GM04504 (cell line): ENCODE measurements around the gene WARS2.
A peak's percentile ranks its signal among the peaks of the same experiment; 100 is the strongest.
"Not testable (repeated sequence)": the region's sequence is repeated elsewhere in the genome, so short reads cannot be mapped to it uniquely, and the experiment has no call there.

ENCODE experiments used
- DNase-seq: peaks from one replicate; pipeline ENCODE4 v3.0.0-alpha.2; 2012; ENCODE audit warnings: low read depth

The WARS2 gene

DNA sequence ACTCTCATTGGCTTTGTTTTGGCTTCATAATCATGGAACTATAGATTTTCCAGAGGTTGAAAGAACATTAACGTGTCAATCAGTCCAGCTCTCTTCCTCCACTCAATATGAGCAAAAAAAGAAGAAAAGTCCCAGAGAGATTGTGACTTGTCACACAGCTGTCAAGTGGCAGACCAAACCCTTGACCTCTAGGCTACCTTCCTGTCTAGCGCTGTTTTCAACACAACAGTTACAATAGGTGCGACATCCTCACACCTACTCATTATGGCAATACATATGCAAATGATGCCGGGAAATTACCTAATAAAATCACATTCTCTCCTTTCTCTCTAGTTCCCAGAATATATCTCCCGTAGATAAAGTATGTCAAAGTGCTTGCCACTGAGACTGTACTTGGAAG lies 1.1 kb downstream of the WARS2 start:
- no peak for DNase-seq

DNA sequence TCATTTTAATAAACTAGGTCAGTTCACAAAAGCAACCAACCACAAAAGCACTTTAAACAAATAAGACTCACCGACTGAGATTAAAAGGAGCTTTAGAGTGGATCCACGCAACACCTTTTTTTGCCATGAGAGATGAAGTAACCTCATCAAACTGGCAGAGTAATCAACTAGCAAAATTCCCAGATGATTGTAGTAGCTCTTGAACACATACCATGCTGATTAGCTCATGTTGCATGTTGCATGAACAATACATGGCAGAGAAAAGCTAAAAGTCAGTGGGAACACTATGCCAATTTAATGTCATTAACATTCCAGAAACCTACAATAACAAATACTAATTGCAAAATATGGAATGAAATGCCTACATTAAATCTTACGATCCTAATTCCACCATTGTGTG lies 4.1 kb downstream of the WARS2 start:
- no peak for DNase-seq

DNA sequence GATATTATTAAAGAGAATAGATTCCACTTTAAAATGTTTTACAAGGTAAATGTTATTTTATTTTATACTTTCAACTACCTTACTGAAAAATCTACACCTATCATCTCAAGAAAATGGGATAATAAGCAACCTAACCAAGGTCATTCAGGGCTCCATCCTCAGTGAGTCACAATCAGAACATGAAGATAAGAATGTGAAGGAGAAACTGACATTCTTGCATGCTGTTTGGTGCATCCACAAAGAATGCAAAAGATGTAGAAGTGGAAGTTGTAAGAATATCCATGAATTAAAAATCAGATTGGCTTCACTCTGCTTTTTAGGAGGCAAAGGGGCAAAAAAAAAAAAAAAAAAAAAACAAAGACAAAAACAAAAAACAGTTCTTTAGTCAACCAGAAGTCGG lies 6.5 kb downstream of the WARS2 start:
- no peak for DNase-seq

- no peak for DNase-seq
Measured at GRCh38 chr1:119132179-119132578, 8.3 kb downstream of the WARS2 start.

GRCh38 chr1:119125874-119126273 lies 14.6 kb downstream of the WARS2 start:
- no peak for DNase-seq

GRCh38 chr1:119124764-119125163 lies 15.7 kb downstream of the WARS2 start:
- no peak for DNase-seq

- not testable (repeated sequence) for DNase-seq
Measured at GRCh38 chr1:119121872-119122271, 18.6 kb downstream of the WARS2 start.

DNA sequence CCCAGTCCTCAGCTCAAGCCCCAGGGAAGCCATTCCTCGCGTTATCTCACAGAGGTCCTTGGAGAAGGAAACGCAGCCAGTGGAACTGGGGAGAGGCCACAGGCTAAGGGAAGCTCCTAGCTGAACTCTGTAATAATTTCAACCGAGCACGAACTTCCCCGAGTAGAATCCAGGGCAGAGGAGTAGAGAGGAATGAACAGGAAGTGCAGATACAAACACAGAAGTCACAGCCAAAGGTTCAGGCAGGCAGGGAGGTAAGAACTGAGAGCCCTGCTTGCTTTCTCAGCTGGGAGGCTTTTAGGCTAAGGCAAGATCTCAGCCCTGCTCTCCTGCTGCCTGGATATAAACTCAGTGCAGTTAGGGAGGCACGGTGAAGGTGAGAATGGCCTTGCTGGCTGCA lies 23.7 kb downstream of the WARS2 start:
- DNase-seq, result no peak

DNA sequence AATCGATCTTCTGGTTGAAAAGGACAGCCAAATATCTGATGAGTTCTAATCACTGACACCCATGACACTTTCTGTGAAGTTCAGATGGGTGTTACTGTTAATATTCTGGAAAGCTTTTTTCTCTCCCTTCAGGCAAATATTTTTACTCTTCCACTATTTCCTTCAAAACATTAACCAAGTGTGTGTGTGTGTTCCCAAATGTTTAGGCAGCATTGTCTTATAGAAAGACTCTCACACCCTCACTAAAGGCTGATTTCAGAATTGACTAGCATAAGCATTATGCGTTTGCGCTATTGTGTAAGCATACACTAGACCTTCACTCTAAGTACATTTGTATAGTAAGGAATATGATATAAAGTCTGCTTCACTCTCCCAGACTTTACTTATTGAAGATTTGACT lies 24.7 kb downstream of the WARS2 start:
- no peak for DNase-seq

GRCh38 chr1:119115311-119115710 lies 25.1 kb downstream of the WARS2 start:
- DNase-seq, result no peak

DNA sequence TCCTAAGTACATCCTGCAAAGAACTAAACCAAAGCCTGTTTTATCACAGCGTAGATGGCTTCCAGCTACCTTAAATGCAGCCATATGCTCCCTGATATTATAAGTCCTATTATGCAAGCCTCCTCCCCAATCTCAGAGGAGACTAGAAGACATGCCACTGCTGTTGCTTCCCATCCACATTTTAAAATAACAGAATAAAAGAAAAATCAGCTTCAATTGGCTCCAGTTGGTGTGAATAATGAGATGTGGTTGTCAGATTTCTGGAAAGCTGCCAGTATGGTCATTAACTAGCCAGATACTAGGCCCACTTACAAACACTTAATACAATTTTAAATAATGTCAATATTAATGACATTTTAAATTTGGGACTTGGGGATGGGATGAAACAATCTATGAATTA lies 25.7 kb downstream of the WARS2 start:
- no peak for DNase-seq

DNA sequence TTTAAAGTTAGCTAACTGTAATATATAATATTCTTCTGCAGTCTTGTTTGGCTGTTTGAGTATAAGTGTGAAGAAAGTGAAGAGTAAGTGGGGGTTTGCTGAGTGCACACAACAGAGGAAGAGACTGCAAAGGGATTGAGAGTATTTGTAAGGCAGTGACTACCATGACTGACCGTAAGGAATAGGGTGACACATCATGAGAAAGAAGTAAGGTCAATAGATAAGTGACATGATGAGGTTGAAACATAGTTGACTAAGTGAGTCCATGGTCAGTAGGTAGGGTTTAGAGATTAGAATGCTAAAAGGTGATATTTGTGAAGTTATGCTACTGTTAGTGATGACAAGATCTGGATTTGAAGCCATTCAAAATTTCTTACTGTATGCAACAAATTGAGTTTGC lies 27.7 kb downstream of the WARS2 start:
- DNase-seq, result no peak

DNA sequence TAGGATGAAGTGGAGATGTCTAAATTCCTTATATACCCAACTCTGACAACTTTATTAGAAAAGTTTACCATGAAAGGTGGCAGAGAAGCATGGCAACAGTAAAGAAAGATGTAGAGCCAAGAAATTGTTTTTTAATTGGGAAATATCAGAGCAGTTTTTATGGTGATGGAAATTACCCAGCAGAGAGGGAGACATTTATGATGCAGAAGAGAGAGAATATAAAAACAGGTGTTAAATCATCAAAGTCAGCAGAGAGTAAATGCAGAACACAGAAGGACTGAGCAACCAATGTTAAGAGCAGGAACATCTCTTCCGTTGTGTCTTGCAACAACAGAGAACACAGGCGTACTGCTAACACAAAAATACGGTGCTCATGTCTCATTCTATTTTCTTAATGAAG lies 28.2 kb downstream of the WARS2 start:
- DNase-seq, result no peak

DNA sequence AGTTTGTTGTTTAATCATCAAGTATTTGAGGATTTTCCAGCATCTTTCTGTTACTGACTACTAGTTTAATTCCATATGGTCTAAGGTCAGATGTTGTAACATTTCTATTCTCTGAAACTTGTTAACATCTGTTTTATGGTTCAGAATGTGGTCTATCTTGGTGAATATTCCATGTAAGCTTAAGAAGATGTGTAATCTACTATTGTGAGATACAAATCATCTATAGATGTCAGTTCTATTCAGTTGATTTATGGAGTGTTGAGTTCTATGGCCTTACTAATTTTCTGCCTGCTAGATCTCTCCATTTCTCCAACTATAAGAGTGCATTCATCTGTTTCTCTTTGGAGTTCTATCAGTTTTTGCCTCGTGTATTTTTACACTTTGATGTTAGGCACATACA lies 31.5 kb downstream of the WARS2 start:
- DNase-seq, result peak; percentile 35

DNA sequence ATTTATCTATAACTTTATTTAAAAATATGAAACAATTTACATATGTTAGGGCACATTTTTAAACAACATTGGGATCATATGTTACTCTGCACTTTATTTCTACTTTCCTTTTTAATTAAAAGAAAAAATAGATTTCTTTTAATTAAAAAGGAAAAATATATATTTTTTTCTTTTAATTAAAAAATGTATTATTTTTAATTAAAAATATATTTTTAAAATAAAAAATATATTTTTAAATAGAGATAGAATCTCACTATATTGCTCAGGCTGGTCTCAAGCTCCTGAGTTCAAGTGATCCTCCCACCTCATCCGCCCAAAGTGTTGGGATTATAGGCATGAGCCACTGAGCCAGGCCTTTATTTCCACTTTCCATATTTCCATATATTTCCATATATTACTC lies 36.7 kb downstream of the WARS2 start:
- no peak for DNase-seq

DNA sequence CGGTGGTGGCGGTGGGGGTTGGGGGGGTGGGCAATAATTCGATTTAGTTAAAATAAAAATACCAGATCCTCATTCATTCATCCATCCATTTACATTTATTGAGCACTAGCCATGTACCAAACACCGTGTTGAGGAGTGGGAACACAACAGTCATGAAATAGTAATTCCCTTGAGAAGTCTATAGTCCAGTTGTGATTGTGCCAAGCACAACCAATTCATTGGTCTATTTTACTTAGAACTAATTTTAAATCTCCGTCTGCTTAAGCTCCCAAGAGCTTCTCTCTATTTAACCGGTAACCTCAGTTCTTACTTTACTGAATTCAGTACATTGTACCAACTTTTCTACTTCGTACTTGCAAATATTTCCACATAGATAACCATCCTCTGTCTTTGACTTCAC lies 38.4 kb downstream of the WARS2 start:
- DNase-seq, result no peak

GRCh38 chr1:119101563-119101962 lies 38.9 kb downstream of the WARS2 start:
- peak; percentile 35 for DNase-seq

- DNase-seq, result no peak
Measured at GRCh38 chr1:119099775-119100174, 40.7 kb downstream of the WARS2 start.

DNA sequence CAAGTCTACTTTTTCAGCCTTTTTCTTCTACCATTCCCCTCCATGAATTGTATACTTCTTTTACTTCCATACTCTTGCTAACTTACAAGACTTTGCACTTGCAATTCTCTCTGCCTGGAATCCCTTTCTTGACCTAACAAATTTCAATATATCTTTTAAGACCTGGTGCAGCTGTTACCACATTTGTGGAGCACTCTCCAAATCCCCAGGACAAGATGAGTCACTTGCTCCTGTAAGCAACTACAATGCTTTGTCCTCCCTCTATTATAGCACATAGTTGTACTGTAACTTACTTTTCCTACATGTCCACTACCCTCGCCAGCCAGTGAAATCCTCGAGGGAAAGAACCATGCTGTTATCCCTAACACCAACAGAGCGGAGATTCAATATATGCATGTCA lies 43.1 kb downstream of the WARS2 start:
- peak; percentile 9 for DNase-seq

- no peak for DNase-seq
Measured at GRCh38 chr1:119093721-119094120, 46.7 kb downstream of the WARS2 start.

GRCh38 chr1:119091618-119092017 lies 48.8 kb downstream of the WARS2 start:
- DNase-seq, result no peak

DNA sequence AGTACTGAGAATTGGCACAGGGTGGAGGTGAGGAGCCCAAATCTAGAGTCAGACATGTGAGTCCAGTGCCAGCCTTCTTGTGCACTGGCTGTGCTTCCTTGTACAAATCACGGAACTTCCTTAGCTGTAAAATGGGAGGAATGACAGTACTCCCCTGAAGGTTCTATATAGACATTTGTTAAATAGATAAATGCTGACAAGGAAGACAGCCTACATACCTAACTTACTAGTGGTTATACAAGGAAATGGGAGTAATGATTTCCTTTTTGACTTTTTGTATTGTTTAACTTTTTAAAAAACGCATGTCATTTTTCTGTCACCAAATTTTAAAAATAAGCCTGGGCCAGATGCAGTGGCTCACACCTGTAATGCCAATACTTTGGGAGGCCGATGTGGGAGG lies 50.2 kb downstream of the WARS2 start:
- no peak for DNase-seq

DNA sequence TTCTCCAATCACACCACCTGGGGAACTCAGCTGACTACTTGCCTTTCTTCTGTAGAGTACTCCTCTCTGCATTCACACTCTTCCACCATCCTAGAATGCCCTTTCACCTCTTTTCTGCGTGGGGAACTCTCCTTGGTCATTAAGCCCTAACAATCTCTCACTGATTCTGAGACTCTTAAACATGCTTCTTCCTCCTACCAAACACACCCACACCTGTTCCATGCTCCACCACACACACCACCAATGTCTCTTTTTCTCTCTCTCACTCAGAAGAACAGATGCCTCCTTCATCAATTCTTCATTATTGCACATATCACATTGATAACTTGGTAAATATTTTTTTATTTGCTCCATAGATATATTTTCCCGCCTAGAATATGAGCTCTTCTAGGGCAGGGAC lies 53.6 kb downstream of the WARS2 start:
- DNase-seq, result no peak

- DNase-seq, result no peak
Measured at GRCh38 chr1:119084798-119085197, 55.7 kb downstream of the WARS2 start.

DNA sequence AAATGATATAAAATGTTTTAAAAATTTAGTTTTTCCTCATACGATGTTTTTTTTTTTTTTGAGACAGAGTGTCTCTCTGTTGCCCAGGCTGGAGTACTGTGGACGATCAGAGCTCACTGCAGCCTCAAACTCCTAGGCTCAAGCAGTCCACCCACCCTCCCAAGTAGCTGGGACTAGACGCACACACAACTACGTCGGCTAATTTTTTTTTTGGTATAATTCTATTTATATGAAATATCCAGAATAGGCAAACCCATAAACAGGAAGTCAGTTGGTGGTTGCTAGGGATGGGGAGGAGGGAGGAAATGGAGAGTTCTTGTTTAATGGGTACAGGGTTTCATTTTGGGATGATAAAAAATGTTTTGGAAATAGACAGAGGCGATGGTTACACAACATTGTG lies 56.5 kb downstream of the WARS2 start:
- DNase-seq, result no peak
